Right lobe of liver (tissue), 4 donors: ENCODE results near the gene SCAMP4.

Experiments
- POLR2A ChIP-seq: fragments of 450-650 bp; IDR thresholded peaks from one replicate; pipeline ENCODE4 v1.6.1; 2017; ENCODE audit warnings: antibody characterized with exemption, mild to moderate bottlenecking
- TF ChIP-seq, protein P1 (sequence below), 4 donors: fragments of 200-600 bp in 3 of 4; fragments of 450-650 bp in 1 of 4; IDR thresholded peaks; one replicate each; pipeline versions ENCODE4 v1.5.1 to v1.8.0; 2016 to 2022; ENCODE audit warnings: antibody characterized with exemption in 4 of 4, mild to moderate bottlenecking in 2 of 4
- donor health status: DM: no; HTN: no; CAD: no.
- donor health status: DM: no; HTN: no; CAD: no.
- donor health status: DM: no; HTN: yes; CAD: no.

DNA sequence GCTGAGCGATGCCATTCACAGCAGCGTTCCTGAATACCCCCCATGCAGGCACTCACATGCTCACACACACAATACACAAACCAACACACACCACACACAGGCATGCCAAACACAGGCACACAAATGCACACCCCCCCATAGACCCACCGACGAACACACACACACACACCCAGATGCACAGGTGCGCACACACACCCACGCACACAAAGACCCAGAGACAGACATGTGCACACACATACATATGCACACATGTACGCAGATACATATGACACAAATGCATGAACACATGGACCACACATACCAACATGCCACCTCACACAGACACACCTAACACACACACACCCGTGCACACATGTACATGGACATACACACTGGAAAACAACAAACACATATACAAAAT is 28.7 kb downstream of the SCAMP4 start:
- TF ChIP-seq, protein P1, sequence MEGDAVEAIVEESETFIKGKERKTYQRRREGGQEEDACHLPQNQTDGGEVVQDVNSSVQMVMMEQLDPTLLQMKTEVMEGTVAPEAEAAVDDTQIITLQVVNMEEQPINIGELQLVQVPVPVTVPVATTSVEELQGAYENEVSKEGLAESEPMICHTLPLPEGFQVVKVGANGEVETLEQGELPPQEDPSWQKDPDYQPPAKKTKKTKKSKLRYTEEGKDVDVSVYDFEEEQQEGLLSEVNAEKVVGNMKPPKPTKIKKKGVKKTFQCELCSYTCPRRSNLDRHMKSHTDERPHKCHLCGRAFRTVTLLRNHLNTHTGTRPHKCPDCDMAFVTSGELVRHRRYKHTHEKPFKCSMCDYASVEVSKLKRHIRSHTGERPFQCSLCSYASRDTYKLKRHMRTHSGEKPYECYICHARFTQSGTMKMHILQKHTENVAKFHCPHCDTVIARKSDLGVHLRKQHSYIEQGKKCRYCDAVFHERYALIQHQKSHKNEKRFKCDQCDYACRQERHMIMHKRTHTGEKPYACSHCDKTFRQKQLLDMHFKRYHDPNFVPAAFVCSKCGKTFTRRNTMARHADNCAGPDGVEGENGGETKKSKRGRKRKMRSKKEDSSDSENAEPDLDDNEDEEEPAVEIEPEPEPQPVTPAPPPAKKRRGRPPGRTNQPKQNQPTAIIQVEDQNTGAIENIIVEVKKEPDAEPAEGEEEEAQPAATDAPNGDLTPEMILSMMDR (IDR thresholded peaks at IDR 0.05): no peak
- no peak for TF ChIP-seq POLR2A
